Activated T-cell treated with anti-CD3 and anti-CD28 coated beads for 4 hours (primary cell): Measurements from ENCODE around the gene TBC1D23.
"Not testable (repeated sequence)": the region's sequence is repeated elsewhere in the genome, so short reads cannot be mapped to it uniquely, and the experiment has no call there.

ENCODE experiments used
- DNase-seq: peaks from one replicate; pipeline ENCODE4 v3.0.0-alpha.2; 2020

TBC1D23 gene

DNA sequence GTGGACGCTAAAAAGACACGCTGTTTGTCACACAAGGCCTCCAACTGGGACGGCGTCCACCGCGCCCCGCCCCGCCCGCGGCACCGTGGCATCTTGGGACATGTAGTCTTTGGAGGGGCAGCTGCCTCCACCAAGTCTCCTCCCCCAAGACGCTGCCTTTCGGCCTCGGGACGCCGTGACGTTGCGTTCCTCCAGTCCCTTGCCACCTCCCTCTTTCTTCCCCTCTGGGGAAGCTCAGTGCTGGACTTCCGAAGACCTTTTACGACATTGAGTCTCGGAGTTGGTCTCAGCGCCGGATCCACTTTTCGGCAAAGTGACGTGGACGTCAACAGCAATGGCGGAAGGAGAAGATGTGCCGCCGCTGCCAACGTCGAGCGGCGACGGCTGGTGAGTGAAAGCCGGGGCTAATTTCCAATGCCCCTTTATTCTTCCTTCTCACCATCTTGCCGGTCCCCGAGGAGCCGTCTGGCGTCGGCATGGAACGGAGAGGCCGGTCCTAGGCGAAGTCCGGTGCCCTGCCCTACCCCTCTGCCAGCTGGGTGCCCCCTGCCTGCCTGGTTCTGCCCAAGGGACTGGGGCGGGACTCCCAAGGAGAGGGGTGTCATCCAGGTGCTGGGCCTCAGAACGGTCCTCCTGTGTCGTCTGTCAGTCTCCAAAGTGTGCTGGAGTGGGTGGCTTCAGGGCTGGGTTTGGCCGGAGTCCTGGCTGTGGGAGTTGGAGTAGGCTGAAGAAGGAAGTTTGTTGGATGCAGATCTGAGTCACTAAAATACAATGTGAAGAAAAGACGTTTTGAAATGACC lies at the start of gene TBC1D23:
Gene TBC1D23, plus strand, starts transcription at position 308 of the 800 bp plus-strand sequence. Its CDS starts 27 bp downstream, at position 335.
- peak; percentile 95 for DNase-seq

GRCh38 chr3:100213891-100214573 lies 46.8 kb upstream of the TBC1D23 start:
- DNase-seq: no peak

GRCh38 chr3:100214574-100214964 lies 46.2 kb upstream of the TBC1D23 start:
- no peak for DNase-seq

DNA sequence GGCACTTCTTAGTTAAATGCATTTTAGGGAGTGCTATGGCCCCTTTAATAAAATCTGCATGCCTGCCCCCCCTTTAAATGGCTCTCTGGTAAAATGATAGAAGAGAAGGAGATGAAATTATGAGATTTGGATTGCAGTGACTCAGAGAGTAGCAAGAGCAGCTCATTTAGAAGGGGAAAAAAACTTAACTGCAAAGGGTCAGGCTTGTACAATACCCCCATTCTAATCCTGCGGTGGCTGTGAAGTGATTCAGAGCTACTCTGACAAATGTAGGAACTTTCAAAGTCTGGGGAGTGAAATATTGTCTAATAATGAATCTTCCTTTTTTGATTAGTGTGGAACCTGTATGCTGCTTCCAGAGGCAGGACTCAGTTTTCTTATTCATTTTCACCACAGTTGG lies 44.1 kb upstream of the TBC1D23 start:
- DNase-seq: no peak

GRCh38 chr3:100221159-100221558 lies 39.6 kb upstream of the TBC1D23 start:
- DNase-seq: no peak

DNA sequence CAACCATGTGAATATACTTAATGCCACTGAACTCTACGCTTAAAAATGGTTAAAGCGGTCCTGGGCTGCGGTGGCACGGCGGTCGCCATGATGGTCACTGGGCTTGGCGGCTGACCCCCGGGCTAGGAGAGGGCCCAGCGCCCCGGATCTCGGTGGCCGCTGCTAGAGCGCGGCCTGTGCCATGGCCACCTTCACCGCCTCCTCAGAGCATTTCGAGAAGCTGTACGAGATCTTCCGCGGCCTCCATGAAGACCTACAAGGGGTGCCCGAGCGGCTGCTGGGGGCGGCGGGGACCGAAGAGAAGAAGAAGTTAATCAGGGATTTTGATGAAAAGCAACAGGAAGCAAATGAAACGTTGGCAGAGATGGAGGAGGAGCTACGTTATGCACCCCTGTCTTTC lies 35.6 kb upstream of the TBC1D23 start:
- no peak for DNase-seq

DNA sequence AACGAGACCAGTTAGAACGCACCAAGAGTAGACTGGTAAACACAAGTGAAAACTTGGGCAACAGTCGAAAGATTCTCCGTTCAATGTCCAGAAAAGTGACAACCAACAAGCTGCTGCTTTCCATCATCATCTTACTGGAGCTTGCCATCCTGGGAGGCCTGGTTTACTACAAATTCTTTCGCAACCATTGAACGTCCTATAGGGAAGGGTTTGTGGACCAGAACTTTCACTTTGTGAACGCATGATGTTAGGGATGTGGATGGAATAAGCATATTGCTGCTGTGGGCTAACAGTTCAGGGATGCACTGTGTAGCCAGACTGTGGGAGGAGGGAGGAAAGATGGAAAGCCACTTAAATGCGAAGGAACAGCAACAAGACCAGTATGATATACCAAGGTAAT lies 34.9 kb upstream of the TBC1D23 start:
- DNase-seq: no peak

GRCh38 chr3:100226712-100227429 lies 33.9 kb upstream of the TBC1D23 start:
- DNase-seq: no peak

DNA sequence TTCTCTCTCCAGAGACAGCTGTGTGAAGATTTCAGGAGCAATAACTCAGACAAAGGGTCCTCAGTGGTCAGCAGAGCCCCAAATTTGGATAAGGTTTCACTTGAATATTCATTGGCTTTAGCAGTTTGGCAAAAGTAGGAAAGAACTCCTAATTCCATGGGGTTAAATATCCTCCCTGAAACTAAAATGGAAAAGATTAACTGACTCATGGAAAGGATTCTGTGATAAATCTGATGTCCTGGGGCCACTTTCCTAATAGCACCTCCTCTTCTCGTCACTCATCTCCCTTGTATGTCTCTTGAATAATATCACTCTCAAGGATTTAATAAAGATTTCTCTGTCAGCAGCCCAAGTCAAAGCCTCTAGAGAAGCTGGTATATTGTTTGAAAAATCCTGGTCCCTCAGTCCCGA lies 33.3 kb upstream of the TBC1D23 start:
- DNase-seq: no peak

GRCh38 chr3:100228247-100228646 lies 32.5 kb upstream of the TBC1D23 start:
- no peak for DNase-seq

DNA sequence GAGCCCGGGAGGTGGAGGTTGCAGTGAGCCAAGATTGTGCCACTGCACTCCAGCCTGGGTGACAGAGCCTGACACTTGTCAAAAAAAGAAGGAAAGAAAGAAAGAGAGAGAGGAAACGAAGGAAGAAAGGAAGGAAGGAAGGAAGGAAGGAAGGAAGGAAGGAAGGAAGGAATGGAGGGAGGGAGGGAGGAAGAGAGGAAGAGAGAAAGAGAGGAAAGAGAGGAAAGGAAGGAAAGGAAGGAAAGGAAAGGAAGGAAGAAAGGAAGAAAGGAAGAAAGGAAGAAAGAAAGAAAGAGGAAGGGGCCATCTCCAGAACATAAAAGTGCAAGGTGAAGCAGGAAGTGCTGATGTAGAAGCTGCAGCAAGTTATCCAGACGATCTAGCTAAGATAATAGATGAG lies 31.6 kb upstream of the TBC1D23 start:
- DNase-seq: not testable (repeated sequence)

DNA sequence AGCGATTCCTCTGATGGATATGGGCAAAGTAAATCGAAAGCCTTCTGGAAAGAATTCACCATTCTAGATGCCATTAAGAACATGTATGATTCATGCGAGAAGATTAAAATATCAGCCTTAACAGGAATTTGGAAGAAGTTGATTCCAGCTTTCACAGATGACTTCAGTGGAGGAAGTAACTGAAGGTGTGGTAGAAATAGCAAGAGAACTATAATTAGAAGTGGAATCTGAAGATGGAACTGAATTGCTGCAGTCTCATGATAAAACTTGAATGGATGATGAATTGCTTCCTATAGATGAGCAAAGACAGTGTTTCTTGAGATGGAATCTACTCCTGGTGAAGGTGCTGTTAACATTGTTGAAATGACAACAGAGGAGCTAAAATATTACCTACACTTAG lies 30.1 kb upstream of the TBC1D23 start:
- no peak for DNase-seq

DNA sequence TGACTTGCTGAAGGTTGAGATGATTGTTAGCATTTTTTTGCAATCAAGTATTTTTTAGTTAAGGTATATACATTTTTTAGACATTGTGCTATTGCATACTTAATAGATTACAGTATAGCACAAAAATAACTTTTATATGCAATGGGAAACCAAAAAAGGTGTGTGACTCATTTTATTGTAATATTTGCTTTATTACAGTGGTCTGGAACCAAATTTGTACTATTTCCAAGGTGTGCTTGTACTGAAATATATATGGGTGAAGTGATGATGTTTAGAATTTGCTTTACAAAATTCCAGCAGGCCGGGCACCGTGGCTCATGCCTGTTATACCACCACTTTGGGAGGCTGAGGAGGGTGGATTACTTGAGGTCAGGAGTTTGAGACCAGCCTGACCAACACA lies 29.1 kb upstream of the TBC1D23 start:
- no peak for DNase-seq

DNA sequence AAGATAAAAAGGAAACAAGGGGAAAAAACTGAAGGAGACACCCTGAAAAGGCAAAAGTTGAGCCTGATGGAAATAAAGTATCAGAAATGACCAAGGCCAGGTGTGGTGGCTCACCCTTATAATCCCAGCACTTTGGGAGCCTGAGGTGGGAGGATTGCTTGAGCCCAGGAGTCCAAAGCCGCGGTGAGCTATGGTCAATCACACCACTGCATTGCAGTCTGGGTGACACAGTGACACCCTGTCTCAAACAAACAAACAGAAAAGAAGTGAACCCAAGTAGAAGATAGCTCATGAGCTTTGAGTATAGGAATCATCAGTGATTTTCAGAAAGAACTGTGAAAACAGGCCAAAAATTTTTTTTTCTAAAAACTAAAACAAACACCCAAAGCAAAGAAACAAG lies 26.4 kb upstream of the TBC1D23 start:
- no peak for DNase-seq

- DNase-seq: no peak
Measured at GRCh38 chr3:100238599-100238998, 22.2 kb upstream of the TBC1D23 start.

DNA sequence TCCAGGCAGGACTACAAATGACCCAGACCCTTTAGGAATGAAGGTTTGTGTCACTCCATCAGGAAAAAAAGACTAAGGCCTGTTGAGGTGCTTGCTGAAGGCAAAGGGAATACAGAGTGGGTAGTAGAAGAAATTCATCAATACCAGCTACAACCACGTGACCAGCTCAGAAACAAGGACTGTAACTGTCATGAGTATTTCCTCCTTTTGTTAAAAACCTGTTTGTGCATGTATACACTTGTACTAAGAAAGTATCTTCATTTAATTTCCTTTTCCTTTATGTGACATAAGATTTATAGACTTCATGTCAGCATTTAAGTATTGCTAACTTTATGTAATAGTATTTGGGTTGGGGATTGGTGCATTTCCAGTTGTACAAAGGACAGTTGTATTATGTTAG lies 18.3 kb upstream of the TBC1D23 start:
- not testable (repeated sequence) for DNase-seq

GRCh38 chr3:100244264-100244663 lies 16.5 kb upstream of the TBC1D23 start:
- no peak for DNase-seq

DNA sequence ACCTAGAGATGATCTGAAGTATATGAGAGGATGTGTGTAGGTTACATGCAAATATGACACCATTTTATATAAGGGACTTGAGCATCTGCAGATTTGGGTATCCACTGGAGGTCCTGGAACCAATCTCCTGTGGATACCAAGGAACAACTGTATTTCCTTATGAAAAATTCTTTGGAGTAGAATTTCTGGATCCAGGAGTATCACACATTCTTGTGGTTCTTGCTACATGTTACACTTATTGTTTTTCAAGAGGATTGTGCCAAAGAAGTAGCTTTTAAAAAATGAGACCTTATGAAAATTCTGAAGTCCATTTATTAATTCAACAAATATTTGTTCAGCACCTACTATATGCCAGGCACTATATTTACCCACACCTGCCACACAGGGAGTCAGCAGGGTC lies 15.7 kb upstream of the TBC1D23 start:
- no peak for DNase-seq

- no peak for DNase-seq
Measured at GRCh38 chr3:100245927-100246326, 14.9 kb upstream of the TBC1D23 start.

GRCh38 chr3:100246999-100247398 lies 13.8 kb upstream of the TBC1D23 start:
- DNase-seq: no peak

GRCh38 chr3:100252001-100252400 lies 8.8 kb upstream of the TBC1D23 start:
- no peak for DNase-seq

- DNase-seq: no peak
Measured at GRCh38 chr3:100254168-100254777, 6.5 kb upstream of the TBC1D23 start.

- no peak for DNase-seq
Measured at GRCh38 chr3:100256731-100257151, 4.1 kb upstream of the TBC1D23 start.
